SK-N-SH (cell line): ENCODE results near the gene NAA10. TPM values are rescaled to one million over a fixed set of nuclear protein-coding genes. Genes with fewer than 3 reads are reported as not detected.

Experiments
- CTCF ChIA-PET: fragments of 300-600, 350-600 bp; formaldehyde crosslinking; extraction: SDS; loops from one replicate; lab custom pipeline; 2021; lab: Yijun Ruan, JAX
- POLR2A ChIA-PET: fragments of 350-600 bp; sonication (Branson Sonifier 250); formaldehyde crosslinking; extraction: SDS; loops from one replicate; lab custom pipeline; 2020; ENCODE audit warnings: antibody characterized with exemption, inconsistent platforms; lab: Yijun Ruan, JAX
- DNase-seq: peaks from one replicate; pipeline ENCODE4 v3.0.0; 2012
- H2AFZ ChIP-seq: fragments of 200-600 bp; sonication (generic); 2 replicates; pipeline ENCODE4 v1.8.1; 2016; ENCODE audit warnings: antibody characterized with exemption, mild to moderate bottlenecking, low read depth
- H3F3A ChIP-seq: fragments of 200-600 bp; sonication (generic); replicated peaks from 2 replicates; pipeline ENCODE3; 2016; ENCODE audit warnings: antibody characterized with exemption, mild to moderate bottlenecking; ENCODE audit not compliant: insufficient read depth
- H3K27ac ChIP-seq, 2 experiments: fragments of 200-500 bp in 1 of 2; fragments of 200-600 bp in 1 of 2; sonication (Bioruptor generic) in 1 of 2; sonication (generic), shearing (Covaris generic) in 1 of 2; 2 replicates each; pipeline versions ENCODE4 v1.5.1 to v1.6.1; 2014 to 2016; ENCODE audit warnings: low read depth in 2 of 2, inconsistent platforms in 1 of 2, low read length in 1 of 2, mild to moderate bottlenecking in 1 of 2, mixed read lengths in 1 of 2
- H3K27me3 ChIP-seq: fragments of 200-600 bp; sonication (generic), shearing (Covaris generic); 2 replicates; pipeline ENCODE4 v1.6.1; 2016; ENCODE audit warnings: mixed run types; ENCODE audit not compliant: insufficient read depth
- H3K36me3 ChIP-seq, 2 experiments: fragments of 200-500 bp in 1 of 2; fragments of 200-600 bp in 1 of 2; sonication (Bioruptor generic) in 1 of 2; sonication (generic) in 1 of 2; replicated peaks in 1 of 2; 2 replicates each; pipeline versions ENCODE3 to v1.5.1; 2014 to 2016; ENCODE audit warnings: low read length in 1 of 2, mild to moderate bottlenecking in 1 of 2; ENCODE audit not compliant: insufficient read depth in 2 of 2, control insufficient read depth in 1 of 2
- H3K4me1 ChIP-seq, 2 experiments: fragments of 200-500 bp in 1 of 2; fragments of 200-600 bp in 1 of 2; sonication (Bioruptor generic) in 1 of 2; sonication (generic), shearing (Covaris generic) in 1 of 2; 2 replicates each; pipeline versions ENCODE4 v1.5.1 to v1.6.1; 2014 to 2016; ENCODE audit warnings: low read depth in 1 of 2, low read length in 1 of 2, mixed run types in 1 of 2; ENCODE audit not compliant: insufficient read depth in 2 of 2, control insufficient read depth in 1 of 2
- H3K4me2 ChIP-seq: fragments of 200-600 bp; sonication (generic), shearing (Covaris generic); 2 replicates; pipeline ENCODE4 v1.6.1; 2017; ENCODE audit warnings: mixed run types
- H3K4me3 ChIP-seq, 2 experiments: fragments of 200-500 bp in 1 of 2; fragments of 200-600 bp in 1 of 2; sonication (Bioruptor generic) in 1 of 2; sonication (generic), shearing (Covaris generic) in 1 of 2; 2 replicates each; pipeline versions ENCODE4 v1.5.1 to v1.8.1; 2014 to 2016; ENCODE audit warnings: low read depth in 2 of 2, inconsistent platforms in 1 of 2, low read length in 1 of 2, mild to moderate bottlenecking in 1 of 2, mixed read lengths in 1 of 2, moderate library complexity in 1 of 2
- H3K79me2 ChIP-seq: fragments of 200-600 bp; sonication (generic); 2 replicates; pipeline ENCODE4 v1.8.1; 2017; ENCODE audit warnings: mild to moderate bottlenecking; ENCODE audit not compliant: insufficient read depth
- H3K9ac ChIP-seq: fragments of 200-600 bp; sonication (generic); 2 replicates; pipeline ENCODE4 v1.6.1; 2017; ENCODE audit warnings: mixed run types
- H3K9me2 ChIP-seq: fragments of 200-600 bp; sonication (generic); 2 replicates; pipeline ENCODE4 v1.6.1; 2017; ENCODE audit warnings: mixed run types
- H3K9me3 ChIP-seq: fragments of 200-600 bp; sonication (generic); 2 replicates; pipeline ENCODE4 v1.6.1; 2017; ENCODE audit warnings: mixed run types, mild to moderate bottlenecking, moderate library complexity
- H4K20me1 ChIP-seq: fragments of 200-600 bp; sonication (generic); 2 replicates; pipeline ENCODE4 v1.6.1; 2017; ENCODE audit warnings: mild to moderate bottlenecking, mixed run types; ENCODE audit not compliant: insufficient read depth
- CHD2 ChIP-seq: fragments of 150-350 bp; IDR thresholded peaks from 2 replicates; pipeline ENCODE4 v1.6.1; 2018; ENCODE audit warnings: low read length; ENCODE audit not compliant: partially characterized antibody
- EP300 ChIP-seq, 2 experiments: IDR thresholded peaks; 2 replicates each; pipeline versions ENCODE4 v1.4.0 to v1.6.1; 2012; ENCODE audit warnings: borderline replicate concordance in 1 of 2, low read depth in 1 of 2, low read length in 1 of 2
- EZH2phosphoT487 ChIP-seq: fragments of 200-600 bp; sonication (generic); IDR thresholded peaks from 2 replicates; pipeline ENCODE4 v1.6.1; 2017; ENCODE audit warnings: low read depth, mixed run types, mild to moderate bottlenecking, antibody characterized with exemption, moderate library complexity, borderline replicate concordance
- FOXJ3 ChIP-seq: sonication (generic); formaldehyde crosslinking; IDR thresholded peaks from 2 replicates; pipeline ENCODE4 v1.5.1; 2020; ENCODE audit warnings: mild to moderate bottlenecking, missing genetic modification reagents
- GATA2 ChIP-seq: sonication (generic); formaldehyde crosslinking; IDR thresholded peaks from 2 replicates; pipeline ENCODE4 v1.5.0; 2020; ENCODE audit warnings: mild to moderate bottlenecking, missing genetic modification reagents
- MAX ChIP-seq: IDR thresholded peaks from 2 replicates; pipeline ENCODE4 v1.4.0; 2012; ENCODE audit warnings: low read depth
- NFIC ChIP-seq: IDR thresholded peaks from 2 replicates; pipeline ENCODE4 v1.4.0; 2012; ENCODE audit warnings: borderline replicate concordance
- RAD21 ChIP-seq: IDR thresholded peaks from 2 replicates; pipeline ENCODE4 v1.6.1; 2012; ENCODE audit warnings: mild to moderate bottlenecking, low read length
- REST ChIP-seq: IDR thresholded peaks from 2 replicates; pipeline ENCODE4 v1.6.1; 2012; ENCODE audit warnings: mild to moderate bottlenecking, low read depth, low read length, moderate library complexity
- RXRA ChIP-seq: IDR thresholded peaks from 2 replicates; pipeline ENCODE4 v1.4.0; 2012; ENCODE audit warnings: low read depth, mild to moderate bottlenecking, borderline replicate concordance
- TAF1 ChIP-seq: IDR thresholded peaks from 2 replicates; pipeline ENCODE4 v1.6.1; 2012; ENCODE audit warnings: low read depth, mild to moderate bottlenecking, low read length, moderate library complexity, borderline replicate concordance
- TEAD4 ChIP-seq: IDR thresholded peaks from 2 replicates; pipeline ENCODE4 v1.4.0; 2012; ENCODE audit warnings: mild to moderate bottlenecking, borderline replicate concordance; ENCODE audit not compliant: insufficient read depth
- USF1 ChIP-seq: IDR thresholded peaks from 2 replicates; pipeline ENCODE4 v1.4.0; 2012; ENCODE audit warnings: low read depth, borderline replicate concordance
- USF2 ChIP-seq: fragments of 150-350 bp; IDR thresholded peaks from 2 replicates; pipeline ENCODE4 v1.6.1; 2017; ENCODE audit warnings: antibody characterized with exemption, low read length, low read depth, borderline replicate concordance
- YY1 ChIP-seq: IDR thresholded peaks from 2 replicates; pipeline ENCODE4 v1.4.0; 2012; ENCODE audit warnings: low read depth, mild to moderate bottlenecking
- WGBS: methylation state at CpG from one replicate; pipeline ENCODE4 v1.1.6; 2017; ENCODE audit warnings: low lambda C conversion rate; 5-methylcytosine and 5-hydroxymethylcytosine counted together
- polyA plus RNA-seq, 3 experiments: library from polyadenylated mRNA; depleted of rRNA; stranded (reverse); fragments of >200 nt; gene quantifications; 2 replicates each; pipeline ENCODE4 v1.2.3, GENCODE V29; 2012
- TF ChIP-seq, protein P1 (sequence below): fragments of 150-350 bp; IDR thresholded peaks from 2 replicates; pipeline ENCODE4 v1.6.1; 2016; ENCODE audit warnings: mild to moderate bottlenecking, low read depth, low read length

NAA10 gene
- polyA plus RNA-seq, 1 of the 3 experiments (the other 2 are of a cell fraction) = 229 TPM

DNA sequence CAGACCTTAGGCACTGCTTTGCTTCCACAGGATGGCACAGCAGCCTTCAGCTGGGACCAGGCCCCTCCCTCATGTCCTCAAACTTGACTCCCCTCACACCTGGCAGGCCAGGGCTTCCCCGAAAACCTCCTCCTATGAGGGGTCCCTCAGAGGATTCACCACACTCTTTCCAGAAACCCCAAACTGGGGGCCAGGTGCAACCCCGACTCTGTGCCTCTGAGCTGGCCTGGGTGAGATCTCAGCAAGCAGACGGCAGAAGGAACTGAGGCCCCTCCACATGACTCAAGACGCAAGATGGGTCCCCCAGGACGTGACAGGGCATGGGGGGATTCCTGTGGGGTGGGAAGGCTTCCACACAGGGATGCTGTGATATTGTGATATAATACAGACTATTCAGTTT lies 30.6 kb upstream of the NAA10 start:
- Histone ChIP-seq H3F3A (no peaks in the 10 kb centered on the region), H4K20me1 (peaks cover 85% of the 10 kb centered on the region), H3K27me3 (no peaks in the 10 kb centered on the region), H2AFZ (no peak overlapping the region), H3K4me1 (peaks cover 16 to 35% of the 10 kb centered on the region in 2 experiments; a peak in 2 of 4 replicates), H3K4me3 (no peak overlapping the region), H3K4me2 (no peak overlapping the region), H3K9me2 (no peaks in the 10 kb centered on the region), H3K27ac (no peak overlapping the region), H3K36me3 (peaks cover 12 to 46% of the 10 kb centered on the region in 2 experiments), H3K9me3 (no peaks in the 10 kb centered on the region), H3K79me2 (peaks cover 81% of the 10 kb centered on the region), H3K9ac (no peak overlapping the region)
- ChIA-PET POLR2A (no interaction called here), CTCF (interaction anchor here (11.6 kb wide), 1 partner anchor 16 kb away, joined by 179 read pairs; the partner anchor contains the start of gene RENBP)
- 100% methylated on average over 5 of the region's 5 CpGs for WGBS
- TF ChIP-seq CHD2 = no peak
- TF ChIP-seq EP300 (IDR thresholded peaks at IDR 0.05; ENCODE audit: borderline replicate concordance in 1 of 2, low read depth in 1 of 2, low read length in 1 of 2) = no peak
- TF ChIP-seq REST = no peak
- no peak for TF ChIP-seq GATA2 (CRISPR knock-in tag)
- TF ChIP-seq RAD21 = no peak
- TF ChIP-seq TEAD4 = no peak
- no peak for TF ChIP-seq TAF1
- TF ChIP-seq USF2 = no peak
- TF ChIP-seq RXRA = no peak
- no peak for TF ChIP-seq YY1
- TF ChIP-seq FOXJ3 (CRISPR knock-in tag) = no peak
- TF ChIP-seq EZH2phosphoT487 = no peak
- TF ChIP-seq MAX = no peak
- TF ChIP-seq, protein P1, sequence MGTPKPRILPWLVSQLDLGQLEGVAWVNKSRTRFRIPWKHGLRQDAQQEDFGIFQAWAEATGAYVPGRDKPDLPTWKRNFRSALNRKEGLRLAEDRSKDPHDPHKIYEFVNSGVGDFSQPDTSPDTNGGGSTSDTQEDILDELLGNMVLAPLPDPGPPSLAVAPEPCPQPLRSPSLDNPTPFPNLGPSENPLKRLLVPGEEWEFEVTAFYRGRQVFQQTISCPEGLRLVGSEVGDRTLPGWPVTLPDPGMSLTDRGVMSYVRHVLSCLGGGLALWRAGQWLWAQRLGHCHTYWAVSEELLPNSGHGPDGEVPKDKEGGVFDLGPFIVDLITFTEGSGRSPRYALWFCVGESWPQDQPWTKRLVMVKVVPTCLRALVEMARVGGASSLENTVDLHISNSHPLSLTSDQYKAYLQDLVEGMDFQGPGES = no peak
- TF ChIP-seq USF1 = no peak
- no peak for TF ChIP-seq NFIC
- no peak for DNase-seq
